CD4-positive, alpha-beta T cell treated with Interleukin-1 beta for 1 hour (primary cell): ENCODE measurements around the gene PROM2.

Experiments
- DNase-seq, 2 donors: peaks; one replicate each; pipeline ENCODE4 v3.0.0-alpha.2; 2020 to 2022

PROM2 gene

GRCh38 chr2:95325026-95325425 is 50.8 kb downstream of the PROM2 start:
- no peak for DNase-seq

DNA sequence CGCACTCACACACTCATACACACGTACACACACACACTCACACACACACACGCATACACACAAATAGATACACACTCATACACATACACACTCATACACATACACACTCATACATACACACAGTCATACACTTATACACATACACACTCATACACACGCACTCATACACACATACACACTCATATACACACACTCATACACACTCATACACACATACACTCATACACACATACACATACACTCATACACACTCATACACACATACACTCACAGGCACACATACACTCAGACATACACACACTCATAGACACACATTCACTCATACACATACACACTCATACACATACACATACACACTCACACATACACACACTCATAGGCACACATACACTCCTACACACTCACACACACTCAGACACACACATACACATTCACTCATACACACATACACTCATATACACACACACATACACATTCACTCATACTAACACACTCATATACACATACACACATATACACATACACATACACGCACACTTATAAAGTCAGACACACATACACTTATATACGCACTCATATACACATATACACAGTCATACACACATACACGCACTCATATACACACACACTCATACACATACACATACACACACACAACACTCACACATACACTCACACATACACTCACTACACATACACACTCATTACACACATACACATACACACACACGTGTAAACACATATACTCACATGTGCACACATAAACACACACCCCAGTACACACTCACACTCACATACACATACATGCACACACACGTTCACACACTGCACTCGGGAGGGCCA is 51.6 kb downstream of the PROM2 start:
- no peak for DNase-seq

GRCh38 chr2:95326433-95327140 is 52.3 kb downstream of the PROM2 start:
- no peak for DNase-seq

- DNase-seq = no peak
Observed at GRCh38 chr2:95327861-95328260, 53.6 kb downstream of the PROM2 start.

GRCh38 chr2:95328358-95329125 is 54.3 kb downstream of the PROM2 start:
- DNase-seq = no peak

DNA sequence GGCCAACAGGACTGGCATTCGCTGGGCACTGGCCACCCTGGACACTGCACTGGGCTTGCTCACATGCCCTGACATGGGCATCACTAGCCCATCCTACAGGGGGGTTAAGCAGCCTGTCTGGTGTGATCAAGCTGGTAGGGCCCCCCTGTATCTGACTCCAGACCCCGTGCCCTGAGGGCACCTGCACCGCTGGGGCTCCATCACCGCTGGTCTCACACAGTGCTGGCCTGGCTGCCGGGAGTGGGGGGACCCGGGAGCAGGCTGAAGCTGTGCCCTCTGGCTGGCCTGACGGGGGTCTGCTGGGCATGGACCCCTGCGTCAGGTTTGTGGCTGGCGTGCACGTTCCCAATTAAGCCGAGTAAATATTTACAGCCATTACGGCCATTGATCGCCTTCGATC is 55.2 kb downstream of the PROM2 start:
- no peak for DNase-seq

DNA sequence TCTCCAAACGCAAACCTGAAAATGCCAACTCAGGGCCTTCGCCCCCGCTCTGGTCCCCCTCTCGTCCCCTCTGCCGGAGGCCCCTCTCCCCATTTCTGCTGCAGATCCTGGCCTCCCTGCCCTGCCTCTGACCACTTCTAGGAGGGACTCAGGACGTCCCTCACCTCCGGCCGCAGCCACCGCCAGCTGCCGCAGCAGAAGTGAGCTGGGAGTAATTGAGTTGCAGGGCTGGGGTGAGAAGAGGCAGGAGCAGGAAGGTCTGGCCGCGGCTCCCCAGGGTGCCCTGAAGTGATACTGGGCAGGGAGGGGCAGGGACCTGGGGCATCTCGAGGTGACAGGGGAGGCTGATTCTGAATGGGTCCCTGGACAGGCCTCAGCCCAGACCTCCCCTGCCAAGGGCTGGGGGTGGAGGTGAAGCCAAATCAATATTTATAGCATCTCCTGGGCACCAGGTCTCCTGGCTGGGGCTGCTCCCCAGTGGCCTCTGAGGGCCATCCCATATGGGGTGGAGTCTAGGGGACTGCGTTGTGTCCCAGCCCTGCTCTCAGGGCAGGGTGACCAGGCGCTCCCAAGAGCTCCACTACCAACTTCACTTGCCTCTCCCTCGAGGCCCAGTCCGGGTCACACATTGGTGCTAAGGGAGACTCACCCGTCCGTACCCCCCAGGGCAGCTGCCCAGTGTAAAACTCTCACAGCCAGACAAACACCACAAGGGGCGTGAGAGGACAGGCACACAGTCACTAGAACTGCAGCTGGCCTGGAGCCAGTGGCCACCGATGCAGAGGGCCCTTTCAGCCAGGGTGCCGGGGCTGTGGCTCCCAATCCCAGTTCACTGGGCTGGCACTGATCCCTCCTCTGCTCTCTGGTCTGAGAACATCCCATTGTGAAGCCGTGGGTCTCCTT is 55.9 kb downstream of the PROM2 start:
- DNase-seq = no peak

DNA sequence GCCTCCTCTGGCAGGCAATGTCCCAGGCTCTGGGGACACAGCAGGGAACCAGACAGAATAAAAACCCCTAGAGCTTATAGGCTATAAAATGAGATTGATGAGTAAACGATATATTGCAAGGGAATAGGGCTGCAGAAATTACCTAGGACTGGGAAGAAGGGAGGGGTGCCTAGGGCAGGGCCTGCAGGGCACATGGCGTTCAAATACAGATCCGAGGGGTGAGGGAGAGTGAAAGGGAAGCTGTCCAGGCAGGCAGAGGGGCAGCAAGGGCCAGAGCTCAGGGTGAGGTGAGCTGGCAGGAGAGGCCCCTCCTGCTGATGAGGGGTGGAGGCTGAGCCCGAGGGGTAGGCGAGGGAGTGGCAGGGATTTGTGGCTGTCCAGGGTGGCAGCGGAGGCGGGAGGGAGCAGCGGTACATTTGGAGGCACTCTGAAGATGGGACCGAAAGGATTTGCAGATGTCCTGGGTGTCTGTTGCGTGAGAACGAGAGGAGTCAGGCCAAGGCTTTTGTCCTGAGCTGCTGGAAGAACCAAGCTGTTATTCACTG is 56.6 kb downstream of the PROM2 start:
- DNase-seq = no peak

- DNase-seq = no peak
Observed at GRCh38 chr2:95331606-95332005, 57.4 kb downstream of the PROM2 start.

DNA sequence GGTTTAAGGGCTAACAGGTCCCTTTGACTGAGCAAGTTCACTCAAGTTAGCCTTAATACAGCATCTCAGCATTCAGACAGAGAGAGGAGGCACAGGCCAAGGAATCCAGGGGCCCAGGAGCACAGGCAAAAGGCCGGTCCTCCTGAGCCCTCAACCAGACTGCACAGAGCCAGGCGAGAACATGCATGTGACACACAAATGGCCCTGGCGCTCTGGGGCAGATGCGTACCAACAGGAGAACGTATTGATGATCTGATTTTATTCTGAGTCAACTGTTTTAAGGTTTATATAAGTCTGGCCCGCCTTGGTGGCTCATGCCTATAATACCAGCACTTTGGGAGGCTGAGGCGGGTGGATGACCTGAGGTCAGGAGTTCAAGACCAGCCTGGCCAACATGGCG is 57.8 kb downstream of the PROM2 start:
- DNase-seq = no peak

- no peak for DNase-seq
Observed at GRCh38 chr2:95333056-95333455, 58.8 kb downstream of the PROM2 start.

DNA sequence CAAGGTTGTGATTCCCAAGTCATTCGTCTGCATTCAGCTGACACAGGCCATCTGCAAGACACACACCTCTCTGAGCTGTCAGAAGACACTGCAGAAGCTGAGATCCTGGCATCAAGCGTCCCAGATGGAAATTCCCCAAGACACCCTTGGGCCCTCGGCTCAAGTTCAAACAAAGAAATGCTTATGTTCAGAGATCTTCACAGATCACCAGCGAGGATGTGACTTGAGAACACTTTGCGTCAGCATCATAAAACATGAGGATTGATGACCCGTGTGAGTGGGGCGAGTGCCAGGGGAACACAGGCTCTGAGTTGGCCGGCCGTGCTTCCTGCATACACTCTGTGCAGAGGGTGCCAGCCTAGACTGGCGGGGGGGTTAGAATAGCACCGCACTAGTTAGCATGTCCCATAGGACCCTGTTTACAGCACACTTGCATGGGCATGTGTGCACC is 59.7 kb downstream of the PROM2 start:
- DNase-seq = no peak

- DNase-seq = no peak
Observed at GRCh38 chr2:95334916-95335641, 60.8 kb downstream of the PROM2 start.

DNA sequence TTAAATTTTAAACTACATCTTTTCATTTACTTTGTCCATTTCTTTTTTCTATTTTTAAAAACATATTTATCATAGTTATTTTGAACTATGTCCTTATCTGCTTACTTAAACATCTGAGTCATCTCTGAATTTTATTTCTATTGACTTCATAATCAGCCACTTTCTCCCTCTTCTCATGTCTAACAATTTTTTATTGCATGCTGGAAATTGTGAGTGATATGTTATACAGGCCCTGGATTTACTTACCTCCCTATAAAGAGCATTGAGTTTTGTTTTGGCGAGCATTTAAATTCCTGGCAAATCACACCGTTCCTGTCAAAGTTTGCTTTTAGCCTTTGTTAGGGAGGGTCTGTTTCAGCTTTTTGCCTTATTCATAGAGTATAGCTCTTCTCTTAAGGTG is 62.2 kb downstream of the PROM2 start:
- no peak for DNase-seq

DNA sequence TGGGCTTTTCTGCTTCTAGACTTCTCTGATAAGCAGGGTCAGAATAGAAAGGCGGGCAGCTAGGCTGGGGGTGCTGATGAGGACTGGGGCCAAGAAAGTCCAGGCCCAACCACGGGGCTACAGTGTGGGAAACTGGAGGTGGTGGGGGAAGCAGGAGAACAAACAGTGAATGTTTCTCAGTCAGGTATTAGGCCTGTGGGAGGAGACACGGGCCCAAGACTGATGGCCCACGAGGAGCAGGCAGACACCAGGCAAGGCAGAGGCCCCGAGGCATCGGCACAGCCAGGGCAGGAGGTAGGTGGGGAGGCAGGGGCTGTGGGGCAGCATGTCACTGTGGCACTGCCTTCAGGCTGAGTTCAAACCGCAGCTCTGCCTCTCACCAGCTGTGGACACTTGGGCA is 63.6 kb downstream of the PROM2 start:
- no peak for DNase-seq
